ENCODE data around the gene STXBP6.

- no peak for TF ChIP-seq CTCF (IDR thresholded peaks at IDR 0.05)
- TF ChIP-seq POLR2A (IDR thresholded peaks at IDR 0.05) = no peak
Measured at GRCh38 chr14:24858684-24859083, 191.3 kb downstream of the STXBP6 start.
